ENCODE results near the gene CD300C.

DNA sequence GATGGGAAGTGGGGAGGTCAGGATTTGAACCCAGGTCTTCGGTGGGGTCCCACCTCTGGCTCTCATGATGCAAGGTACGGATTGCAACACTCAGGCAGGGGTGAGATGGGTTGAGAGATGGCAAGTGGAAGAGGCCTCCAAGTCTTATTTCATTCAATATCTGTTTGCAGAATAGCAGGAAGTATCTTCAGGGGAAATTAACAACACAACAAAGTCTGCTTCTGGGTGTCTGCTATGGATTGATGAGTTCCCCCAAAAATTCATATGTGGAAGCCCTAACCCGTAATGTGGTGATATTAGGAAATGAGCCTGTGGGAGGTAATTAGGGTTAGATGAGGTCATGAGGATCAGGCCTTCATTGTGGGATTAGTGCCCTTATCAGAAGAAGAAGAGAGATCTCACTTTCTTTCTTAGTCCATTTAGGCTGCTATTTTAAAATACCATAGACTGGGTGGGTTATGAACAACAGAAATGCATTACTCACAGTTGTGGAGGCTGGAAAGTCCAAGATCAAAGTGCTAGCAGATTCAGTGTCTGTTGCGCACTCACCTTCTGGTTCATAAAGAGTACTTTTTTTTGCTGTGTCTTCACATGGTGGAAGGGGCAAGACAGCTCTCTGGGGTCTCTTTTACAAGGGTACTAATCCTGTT is 25.8 kb upstream of the CD300C start:
- TF ChIP-seq, protein P1, sequence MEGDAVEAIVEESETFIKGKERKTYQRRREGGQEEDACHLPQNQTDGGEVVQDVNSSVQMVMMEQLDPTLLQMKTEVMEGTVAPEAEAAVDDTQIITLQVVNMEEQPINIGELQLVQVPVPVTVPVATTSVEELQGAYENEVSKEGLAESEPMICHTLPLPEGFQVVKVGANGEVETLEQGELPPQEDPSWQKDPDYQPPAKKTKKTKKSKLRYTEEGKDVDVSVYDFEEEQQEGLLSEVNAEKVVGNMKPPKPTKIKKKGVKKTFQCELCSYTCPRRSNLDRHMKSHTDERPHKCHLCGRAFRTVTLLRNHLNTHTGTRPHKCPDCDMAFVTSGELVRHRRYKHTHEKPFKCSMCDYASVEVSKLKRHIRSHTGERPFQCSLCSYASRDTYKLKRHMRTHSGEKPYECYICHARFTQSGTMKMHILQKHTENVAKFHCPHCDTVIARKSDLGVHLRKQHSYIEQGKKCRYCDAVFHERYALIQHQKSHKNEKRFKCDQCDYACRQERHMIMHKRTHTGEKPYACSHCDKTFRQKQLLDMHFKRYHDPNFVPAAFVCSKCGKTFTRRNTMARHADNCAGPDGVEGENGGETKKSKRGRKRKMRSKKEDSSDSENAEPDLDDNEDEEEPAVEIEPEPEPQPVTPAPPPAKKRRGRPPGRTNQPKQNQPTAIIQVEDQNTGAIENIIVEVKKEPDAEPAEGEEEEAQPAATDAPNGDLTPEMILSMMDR (IDR thresholded peaks at IDR 0.05): no peak
- no peak for TF ChIP-seq EZH2 (IDR thresholded peaks at IDR 0.05; ENCODE audit: borderline replicate concordance, insufficient read depth, low read depth, low read length, poor library complexity, severe bottlenecking)

Measured in B cell (primary cell).